ENCODE measurements around the gene HECW1.

Gene HECW1

DNA sequence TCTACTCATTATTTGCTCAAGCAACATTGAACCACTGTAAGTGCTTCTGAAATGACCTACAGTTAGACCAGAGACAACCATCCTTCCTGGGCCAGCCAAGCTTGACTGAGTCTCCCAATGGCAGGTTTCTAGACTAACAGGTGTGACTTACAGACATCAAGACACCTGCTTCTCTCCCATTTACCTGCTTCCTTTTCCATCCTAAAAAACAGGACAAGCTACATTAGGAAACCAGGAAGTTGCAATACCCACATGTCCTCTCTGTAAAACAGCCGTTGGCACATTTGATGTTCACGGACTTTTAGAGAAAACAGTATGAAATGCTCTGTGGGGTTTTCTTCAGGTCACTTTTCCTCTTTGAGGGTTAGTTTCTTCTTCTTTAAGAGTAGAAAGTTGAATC lies 4.0 kb downstream of the HECW1 start:
- TF ChIP-seq, protein P1, sequence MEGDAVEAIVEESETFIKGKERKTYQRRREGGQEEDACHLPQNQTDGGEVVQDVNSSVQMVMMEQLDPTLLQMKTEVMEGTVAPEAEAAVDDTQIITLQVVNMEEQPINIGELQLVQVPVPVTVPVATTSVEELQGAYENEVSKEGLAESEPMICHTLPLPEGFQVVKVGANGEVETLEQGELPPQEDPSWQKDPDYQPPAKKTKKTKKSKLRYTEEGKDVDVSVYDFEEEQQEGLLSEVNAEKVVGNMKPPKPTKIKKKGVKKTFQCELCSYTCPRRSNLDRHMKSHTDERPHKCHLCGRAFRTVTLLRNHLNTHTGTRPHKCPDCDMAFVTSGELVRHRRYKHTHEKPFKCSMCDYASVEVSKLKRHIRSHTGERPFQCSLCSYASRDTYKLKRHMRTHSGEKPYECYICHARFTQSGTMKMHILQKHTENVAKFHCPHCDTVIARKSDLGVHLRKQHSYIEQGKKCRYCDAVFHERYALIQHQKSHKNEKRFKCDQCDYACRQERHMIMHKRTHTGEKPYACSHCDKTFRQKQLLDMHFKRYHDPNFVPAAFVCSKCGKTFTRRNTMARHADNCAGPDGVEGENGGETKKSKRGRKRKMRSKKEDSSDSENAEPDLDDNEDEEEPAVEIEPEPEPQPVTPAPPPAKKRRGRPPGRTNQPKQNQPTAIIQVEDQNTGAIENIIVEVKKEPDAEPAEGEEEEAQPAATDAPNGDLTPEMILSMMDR (IDR thresholded peaks at IDR 0.05; ENCODE audit: insufficient read depth, low read length, missing control alignments) = no peak
- POLR2A ChIA-PET = interaction anchor here (1.5 kb wide), 1 partner anchor 144 kb away, joined by 3 read pairs; no protein-coding TSS in a partner anchor
- H3K4me3 ChIP-seq (ENCODE audit: low read depth, low read length) = no peak overlapping the region
- DNase-seq (ENCODE audit: low read depth, low spot score) = no peak
- CTCF ChIA-PET = interaction anchor here (1.0 to 3.6 kb wide), 5 partner anchors 9 to 182 kb away, joined by 3 to 21 read pairs (median 3); no protein-coding TSS in a partner anchor

DNA sequence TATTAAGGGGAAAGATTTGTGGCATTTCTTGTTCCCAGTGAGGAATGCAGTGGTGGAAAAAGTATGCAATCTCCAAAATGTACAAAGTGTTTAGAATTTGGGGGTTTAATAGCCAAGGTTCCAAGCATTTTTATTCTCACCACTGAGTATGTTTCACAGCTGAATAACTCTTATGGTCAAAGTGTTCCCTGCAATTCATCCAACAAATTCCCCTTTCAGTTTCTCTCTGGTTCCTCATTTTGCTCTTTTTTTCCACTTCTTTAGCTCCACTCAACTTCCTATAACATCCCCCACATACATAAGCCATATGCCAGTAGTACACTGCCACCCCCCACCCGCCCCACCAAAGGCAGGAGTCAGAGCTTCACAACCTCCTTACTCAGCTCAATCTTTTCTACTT lies 4.6 kb downstream of the HECW1 start:
- TF ChIP-seq, protein P1 (IDR thresholded peaks at IDR 0.05; ENCODE audit: insufficient read depth, low read length, missing control alignments) = no peak
- no peak overlapping the region for H3K4me3 ChIP-seq (ENCODE audit: low read depth, low read length)
- DNase-seq (ENCODE audit: low read depth, low spot score) = peak; percentile 49
- ChIA-PET POLR2A (interaction anchor here (1.0 to 1.5 kb wide), 2 partner anchors 144 to 185 kb away, joined by 3 to 4 read pairs; partner anchors contain the start of genes MRPL32 and PSMA2), CTCF (interaction anchor here (0.7 to 3.6 kb wide), 6 partner anchors 9 to 176 kb away, joined by 3 to 21 read pairs (median 4); no protein-coding TSS in a partner anchor)

DNA sequence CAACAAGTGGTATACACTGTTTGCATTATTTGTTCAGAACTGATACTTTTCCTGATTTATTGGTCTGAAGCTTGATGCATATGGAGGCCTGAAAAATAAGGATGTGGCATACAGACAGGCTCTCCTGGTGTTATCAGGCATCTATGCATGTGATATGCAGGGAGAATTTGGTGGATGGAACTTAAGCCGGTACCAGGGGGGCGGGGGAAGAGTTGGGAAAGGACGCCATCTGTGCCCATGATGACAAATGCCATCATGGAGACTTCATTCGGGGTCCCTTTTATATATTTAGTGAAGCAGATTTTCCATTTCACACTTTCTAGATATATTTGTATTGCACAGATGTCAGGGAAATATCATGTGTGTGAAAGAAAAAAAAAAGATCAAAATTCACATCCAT lies 5.4 kb downstream of the HECW1 start:
- DNase-seq (ENCODE audit: low read depth, low spot score) = no peak
- TF ChIP-seq, protein P1 (IDR thresholded peaks at IDR 0.05; ENCODE audit: insufficient read depth, low read length, missing control alignments) = no peak
- no peak overlapping the region for H3K4me3 ChIP-seq (ENCODE audit: low read depth, low read length)
- CTCF ChIA-PET = interaction anchor here (1.0 to 3.6 kb wide), 3 partner anchors 10 to 177 kb away, joined by 3 to 21 read pairs (median 5); no protein-coding TSS in a partner anchor
- POLR2A ChIA-PET = interaction anchor here (1.0 to 1.5 kb wide), 2 partner anchors 145 to 186 kb away, joined by 3 to 4 read pairs; partner anchors contain the start of genes MRPL32 and PSMA2

DNA sequence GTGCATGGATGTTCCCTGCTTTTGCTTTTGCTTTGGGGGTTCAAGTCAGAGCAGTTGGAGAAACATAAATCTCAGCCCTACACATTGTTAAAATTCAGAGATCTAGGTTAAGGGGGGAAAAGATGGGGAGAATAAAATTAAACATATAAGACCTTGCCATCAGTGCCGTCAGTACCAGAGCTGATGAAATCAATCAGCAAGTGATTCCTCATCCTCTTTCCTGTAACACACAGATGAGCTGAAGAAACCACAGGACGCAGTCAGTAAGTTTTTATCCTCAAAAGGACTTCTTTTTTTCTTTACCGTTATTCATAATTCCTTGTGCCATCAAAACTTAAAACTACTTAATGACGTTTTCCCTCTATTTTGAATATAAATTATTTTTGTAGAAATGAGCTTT lies 5.9 kb downstream of the HECW1 start:
- ChIA-PET POLR2A (no interaction called here), CTCF (interaction anchor here (1.0 to 3.6 kb wide), 4 partner anchors 10 to 177 kb away, joined by 3 to 21 read pairs (median 4); no protein-coding TSS in a partner anchor)

DNA sequence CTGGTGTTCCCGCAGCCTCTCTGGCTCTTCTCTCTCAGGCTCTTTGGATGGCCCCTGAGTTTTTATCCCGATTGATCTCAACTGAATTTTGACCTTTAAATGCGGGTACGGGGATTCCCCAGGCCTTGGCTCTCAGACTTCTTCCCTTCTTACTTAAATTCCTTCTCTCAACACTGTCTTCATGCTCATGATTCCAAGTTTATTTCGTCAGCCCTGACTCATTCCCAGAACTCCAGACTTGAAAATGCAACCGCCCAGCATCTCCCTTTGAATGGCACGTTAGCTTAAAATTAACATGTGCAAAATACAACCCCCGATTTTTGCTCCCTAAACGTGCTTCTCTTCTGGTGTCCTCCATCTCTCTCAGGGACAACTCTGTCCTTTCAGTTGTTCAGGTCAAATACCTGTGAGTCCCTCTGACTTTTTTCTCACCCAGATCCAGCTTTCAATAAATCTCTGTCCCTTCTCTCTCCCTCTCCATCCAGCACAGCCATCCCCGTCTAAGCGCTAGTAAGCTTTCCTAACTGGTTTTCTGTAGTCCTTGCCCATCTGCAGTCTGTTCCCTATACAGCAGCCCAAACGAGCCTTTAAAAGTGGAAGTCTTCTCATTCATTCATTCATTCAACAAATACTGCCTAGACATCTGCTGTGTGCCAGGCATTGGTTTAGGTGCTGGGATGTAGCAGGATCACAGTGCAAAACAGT lies 7.1 kb downstream of the HECW1 start:
- POLR2A ChIA-PET = no interaction called here
- H3K4me3 ChIP-seq (ENCODE audit: low read depth, low read length) = no peak overlapping the region
- TF ChIP-seq, protein P1 (IDR thresholded peaks at IDR 0.05; ENCODE audit: insufficient read depth, low read length, missing control alignments) = no peak
- CTCF ChIA-PET = interaction anchor here (1.5 to 3.6 kb wide), 2 partner anchors 12 to 142 kb away, joined by 4 to 21 read pairs; no protein-coding TSS in a partner anchor
- DNase-seq (ENCODE audit: low read depth, low spot score) = peak; percentile 65

More for the DNA sequence above, 5.9 kb downstream of the HECW1 start:
- no peak overlapping the region for H3K4me3 ChIP-seq (ENCODE audit: low read depth, low read length)
- no peak for DNase-seq (ENCODE audit: low read depth, low spot score)
- TF ChIP-seq, protein P1 (IDR thresholded peaks at IDR 0.05; ENCODE audit: insufficient read depth, low read length, missing control alignments) = no peak

DNA sequence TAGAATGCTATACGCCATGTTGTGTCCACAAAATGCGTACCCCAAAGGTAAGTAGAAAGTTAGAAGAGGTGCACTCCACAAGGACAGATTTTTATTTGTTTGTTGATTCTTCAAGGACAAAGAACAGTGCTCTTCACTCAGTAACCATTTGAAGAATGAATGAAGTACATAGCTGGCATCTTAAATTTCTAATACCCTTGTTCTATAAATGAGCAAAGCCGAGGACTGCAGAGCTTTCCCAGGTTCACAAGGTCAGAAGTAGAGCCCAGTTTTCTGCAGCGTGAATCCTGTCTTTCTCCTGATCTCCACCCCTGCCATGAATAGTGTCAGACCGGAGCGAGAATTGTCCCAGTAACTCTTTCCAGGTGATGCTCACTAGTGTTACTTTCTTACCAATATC lies 9.5 kb downstream of the HECW1 start:
- TF ChIP-seq, protein P1 (IDR thresholded peaks at IDR 0.05; ENCODE audit: insufficient read depth, low read length, missing control alignments) = no peak
- ChIA-PET CTCF (interaction anchor here (0.9 to 2.2 kb wide), 4 partner anchors 10 to 180 kb away, joined by 3 to 9 read pairs (median 3); no protein-coding TSS in a partner anchor), POLR2A (no interaction called here)
- H3K4me3 ChIP-seq (ENCODE audit: low read depth, low read length) = no peak overlapping the region
- DNase-seq (ENCODE audit: low read depth, low spot score) = no peak
